HG03139 (cell line): ENCODE data around the gene PROK2.

Source experiments
- ATAC-seq: cut with Tn5 transposase; IDR thresholded peaks from one replicate; pipeline ENCODE4 v1.9.1; 2021; ENCODE audit not compliant: unreplicated experiment

The PROK2 gene

GRCh38 chr3:71744738-71745137, 40.2 kb downstream of the PROK2 start:
- ATAC-seq = no peak

GRCh38 chr3:71742621-71743020, 42.3 kb downstream of the PROK2 start:
- ATAC-seq = no peak

- ATAC-seq = no peak
Measured at GRCh38 chr3:71734881-71735280, 50.1 kb downstream of the PROK2 start.

- ATAC-seq = no peak
Measured at GRCh38 chr3:71733319-71733718, 51.6 kb downstream of the PROK2 start.

- no peak for ATAC-seq
Measured at GRCh38 chr3:71732637-71733036, 52.3 kb downstream of the PROK2 start.

GRCh38 chr3:71728632-71729342, 56.2 kb downstream of the PROK2 start:
- no peak for ATAC-seq

- ATAC-seq = no peak
Measured at GRCh38 chr3:71726146-71726545, 58.8 kb downstream of the PROK2 start.

GRCh38 chr3:71725271-71725991, 59.5 kb downstream of the PROK2 start, which contains the start of gene EIF4E3:
Gene EIF4E3 (minus strand): TSS chr3:71725402. CDS start chr3:71725367, 35 bp downstream.
- ATAC-seq = peak; percentile 41

GRCh38 chr3:71724584-71725270, 60.2 kb downstream of the PROK2 start:
- ATAC-seq = peak; percentile 33

GRCh38 chr3:71724171-71724453, 60.8 kb downstream of the PROK2 start:
- ATAC-seq = no peak

- ATAC-seq = no peak
Measured at GRCh38 chr3:71723452-71724170, 61.3 kb downstream of the PROK2 start.

GRCh38 chr3:71722693-71723092, 62.3 kb downstream of the PROK2 start:
- ATAC-seq = no peak
